ENCODE data around the gene OR52R1.
"Not testable (repeated sequence)": the region's sequence is repeated elsewhere in the genome, so short reads cannot be mapped to it uniquely, and the experiment has no call there.

The OR52R1 gene

DNA sequence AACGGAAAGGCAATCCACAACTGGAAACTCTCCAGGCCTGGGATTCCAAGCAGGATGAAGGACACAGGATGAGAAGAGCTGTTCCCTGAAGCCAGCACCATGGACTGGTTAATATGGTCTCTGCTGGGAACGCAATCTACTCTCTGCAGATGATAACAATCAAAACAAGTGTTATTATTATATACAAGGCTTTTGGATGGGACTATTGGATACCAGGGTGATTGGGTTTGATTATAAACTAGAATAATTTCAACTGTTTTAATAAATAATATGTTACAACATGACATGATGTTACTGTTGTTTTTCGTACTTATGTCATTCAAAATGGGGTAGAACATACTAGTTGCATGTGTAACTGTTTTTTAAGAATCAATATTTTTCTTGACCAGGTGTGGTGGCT, at the start of gene OR52R1:
Gene OR52R1, minus strand, starts transcription at position 101 of the 400 bp plus-strand sequence. Its CDS starts 0 bp downstream, at position 101.
- DNase-seq: no peak

GRCh38 chr11:4851033-4851432, 46.9 kb upstream of the OR52R1 start:
- DNase-seq: no peak

- no peak for DNase-seq
These were observed 44.8 kb upstream of the OR52R1 start, which contains the start of gene OR51S1 for GRCh38 chr11:4848908-4849532. Gene OR51S1 (minus strand): TSS chr11:4849208. CDS start chr11:4849208, 0 bp downstream.

DNA sequence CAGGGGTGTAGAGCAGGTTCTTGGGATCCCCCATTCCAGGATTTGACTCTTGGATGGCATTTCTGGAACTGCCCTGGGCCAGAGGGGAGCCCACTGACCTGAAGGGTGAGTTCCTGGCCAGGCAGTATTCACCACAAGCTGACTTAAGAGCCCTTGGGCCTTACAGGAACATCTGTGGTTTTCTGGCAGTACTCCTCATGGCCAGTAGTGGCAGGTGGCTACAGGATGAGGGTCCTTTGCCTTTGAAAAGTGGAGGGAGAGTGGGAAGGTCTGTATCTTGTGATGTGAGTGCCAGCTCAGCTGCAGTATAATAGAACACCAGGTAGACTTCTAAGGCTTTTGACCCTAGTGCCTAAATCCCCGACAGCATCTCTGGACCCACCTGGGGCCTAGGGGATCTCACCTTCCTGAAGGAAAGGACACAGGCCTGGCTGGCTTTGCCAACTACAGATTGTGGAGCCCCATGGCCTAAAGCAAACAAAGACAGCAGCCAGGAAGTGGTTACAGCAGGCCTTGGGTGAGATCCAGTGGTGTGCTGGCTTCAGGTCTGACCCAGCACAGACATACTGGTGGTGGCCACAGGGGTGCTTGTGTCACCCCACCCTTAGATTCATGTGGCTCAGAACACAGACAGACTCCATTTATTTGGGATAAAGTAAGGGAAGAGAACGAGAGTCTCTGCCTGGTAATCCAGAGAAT, 35.8 kb upstream of the OR52R1 start:
- DNase-seq: no peak

DNA sequence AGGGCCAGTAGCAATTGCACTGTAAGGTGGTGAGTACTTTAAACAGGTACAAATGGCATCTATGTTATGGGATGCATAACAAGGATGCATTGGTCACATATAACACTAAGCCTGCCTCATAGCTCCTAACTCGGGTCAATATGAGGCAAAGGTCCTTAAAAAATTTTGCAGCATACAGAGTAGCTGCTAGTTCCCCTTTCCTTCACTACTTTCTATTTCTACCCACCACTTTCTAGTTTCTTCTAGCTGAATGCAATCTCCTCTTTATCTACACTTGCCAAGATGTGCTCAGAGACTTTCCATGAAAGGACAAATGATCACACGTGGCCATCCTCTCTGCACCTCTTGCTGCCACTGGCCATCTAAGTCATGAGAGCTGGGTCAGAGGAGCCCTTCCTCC, 26.7 kb upstream of the OR52R1 start:
- no peak for DNase-seq

GRCh38 chr11:4830346-4830745, 26.2 kb upstream of the OR52R1 start:
- no peak for DNase-seq

DNA sequence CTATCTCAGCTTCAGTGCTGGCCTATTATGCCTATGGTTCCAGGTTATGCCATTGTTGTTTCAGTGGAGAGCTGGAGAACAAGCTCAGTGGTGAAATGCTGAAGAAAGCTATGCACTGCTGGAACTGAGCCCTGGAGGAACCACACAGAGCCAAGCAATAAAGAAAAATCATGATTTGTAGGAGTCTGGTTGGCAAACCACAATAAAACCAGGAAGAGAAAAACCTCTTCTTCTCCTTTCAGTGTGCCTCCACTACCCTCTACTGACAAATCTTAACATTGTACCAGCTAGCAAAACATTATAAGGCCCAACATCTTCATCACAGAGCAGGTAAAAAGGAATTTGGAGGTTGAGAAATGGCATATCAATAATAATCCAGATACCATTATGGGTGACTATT, 22.2 kb upstream of the OR52R1 start:
- no peak for DNase-seq

GRCh38 chr11:4825132-4825531, 21.0 kb upstream of the OR52R1 start:
- DNase-seq: no peak

- no peak for DNase-seq
These were observed 16.8 kb upstream of the OR52R1 start, which contains the start of gene OR51F2 for GRCh38 chr11:4821021-4821420. Gene OR51F2 (plus strand): TSS chr11:4821321. CDS start chr11:4821422, 101 bp downstream.

DNA sequence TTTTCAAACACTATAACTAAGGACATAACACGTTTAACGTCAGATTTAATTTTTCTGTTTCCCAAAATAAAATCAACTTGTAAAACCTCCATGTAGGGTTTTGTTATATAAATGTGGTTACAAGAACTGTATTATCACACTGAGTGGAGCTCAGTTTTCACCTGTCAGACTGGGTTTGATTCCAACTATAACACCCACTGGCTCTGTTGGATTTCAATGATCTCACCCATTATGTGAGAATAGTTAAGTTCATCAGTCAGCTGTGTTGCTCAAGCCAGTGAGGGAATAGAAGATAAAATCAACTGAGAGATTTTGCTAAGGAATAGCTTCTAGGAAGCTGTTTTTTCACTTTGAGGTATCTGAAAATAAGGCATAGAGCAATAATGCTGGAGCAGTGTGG, 5.1 kb upstream of the OR52R1 start:
- DNase-seq: no peak

DNA sequence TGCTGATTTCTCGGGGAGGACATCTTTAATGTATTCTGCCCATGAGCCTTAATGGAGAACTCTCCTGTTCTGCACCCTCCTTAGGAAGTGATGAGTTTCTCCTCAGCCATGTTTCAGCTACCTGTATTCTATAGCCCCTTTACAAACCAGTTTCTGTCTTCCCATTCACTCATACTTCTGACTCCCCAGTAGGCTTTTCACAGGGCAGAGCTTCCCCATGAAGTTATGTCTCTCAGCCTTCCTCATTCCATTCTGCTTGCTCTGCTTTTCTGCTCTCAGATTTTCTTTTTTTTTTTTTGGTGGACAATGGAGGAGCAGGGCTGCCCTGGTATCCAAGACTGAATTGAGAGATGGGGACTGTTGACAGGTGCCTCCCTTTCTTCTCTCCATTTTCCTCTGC, 4.3 kb upstream of the OR52R1 start:
- no peak for DNase-seq

DNA sequence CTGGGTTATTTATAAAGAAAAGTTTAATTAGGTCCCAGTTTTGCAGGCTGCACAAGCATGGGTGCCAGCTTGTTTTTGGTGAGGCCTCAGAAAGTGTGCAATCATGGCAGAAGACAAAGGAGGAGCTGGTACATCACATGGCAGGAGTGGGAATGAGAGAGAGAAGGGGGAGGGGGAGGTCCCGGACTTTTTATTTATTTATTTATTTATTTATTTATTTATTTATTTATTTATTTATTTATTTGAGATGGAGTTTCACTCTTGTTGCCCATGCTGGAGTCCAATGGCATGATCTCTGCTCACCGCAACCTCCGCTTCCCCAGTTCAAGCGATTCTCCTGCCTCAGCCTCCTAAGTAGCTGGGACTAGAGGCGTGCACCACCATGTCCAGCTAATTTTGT, 2.9 kb downstream of the OR52R1 start:
- not testable (repeated sequence) for DNase-seq

GRCh38 chr11:4798427-4799183, 5.6 kb downstream of the OR52R1 start:
- DNase-seq: no peak

- DNase-seq: no peak
These were observed 7.0 kb downstream of the OR52R1 start for GRCh38 chr11:4797206-4797605.

GRCh38 chr11:4782454-4782853, 21.7 kb downstream of the OR52R1 start:
- no peak for DNase-seq

DNA sequence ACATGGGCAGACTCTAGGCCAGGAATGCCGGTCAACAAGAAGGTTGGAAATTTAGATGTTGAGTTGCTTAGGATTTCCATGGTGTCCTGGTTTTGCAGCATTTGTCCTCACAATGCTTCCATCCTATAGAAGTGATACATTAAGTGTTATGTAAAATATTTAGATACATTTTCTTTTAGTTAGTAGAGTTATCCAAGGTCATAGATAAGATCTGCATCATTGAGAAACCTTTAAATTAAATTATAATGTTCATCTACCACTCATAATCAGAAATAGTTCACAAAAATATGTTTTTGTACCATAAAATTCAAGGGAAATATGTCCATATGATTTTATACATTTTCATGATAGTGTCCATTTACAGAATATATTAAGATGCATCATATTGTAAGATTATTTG, 34.3 kb downstream of the OR52R1 start, which contains the start of gene OR51F1:
Gene OR51F1, minus strand, starts transcription at position 101 of the 400 bp plus-strand sequence. Its CDS starts 0 bp downstream, at position 101.
- DNase-seq: no peak

- no peak for DNase-seq
These were observed 36.1 kb downstream of the OR52R1 start for GRCh38 chr11:4768094-4768493.

DNA sequence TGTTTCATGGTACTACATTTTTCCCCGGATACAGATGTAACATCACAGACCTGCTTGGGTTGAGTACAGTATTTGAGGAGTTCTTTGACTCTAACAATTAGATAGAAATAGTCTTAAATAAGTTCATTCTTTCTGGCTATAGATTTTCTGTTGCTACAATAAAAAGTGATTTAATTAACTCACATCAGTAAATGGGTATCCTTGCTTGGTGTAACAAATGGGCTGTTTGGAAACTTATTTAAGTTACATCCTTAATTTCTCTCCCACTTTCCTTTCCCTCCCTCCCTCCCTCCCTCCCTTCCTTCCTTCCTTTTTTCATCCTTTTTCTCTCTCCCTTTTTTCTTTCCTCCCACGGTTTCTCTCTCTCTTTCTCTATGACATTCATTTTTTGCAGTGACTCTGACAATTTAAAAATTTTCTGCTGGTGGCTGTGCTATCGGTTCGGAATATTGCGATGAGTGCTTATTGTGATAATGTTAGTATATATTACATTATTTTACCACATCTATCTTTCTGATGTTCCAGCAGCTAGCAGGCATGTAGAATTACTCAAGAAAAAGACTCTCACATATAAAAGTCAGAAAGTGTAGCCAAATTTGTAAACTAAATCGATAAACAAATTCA, 37.6 kb downstream of the OR52R1 start:
- no peak for DNase-seq

- DNase-seq: no peak
These were observed 41.1 kb downstream of the OR52R1 start for GRCh38 chr11:4763096-4763495.

Data from activated T-cell treated with anti-CD3 and anti-CD28 coated beads, Interleukin-2, amount 50 U/mL, for 1 hour (primary cell).